PFSK-1 (cell line): ENCODE data around the gene CKAP5.

ENCODE experiments used
- FOXP2 ChIP-seq: optimal IDR thresholded peaks from 2 replicates; pipeline ENCODE3; 2011; ENCODE audit warnings: borderline replicate concordance, control low read depth, inconsistent platforms; ENCODE audit not compliant: insufficient read depth; ENCODE audit errors: extremely low read length, extremely low read depth
- POLR2AphosphoS5 ChIP-seq: IDR thresholded peaks from 2 replicates; pipeline ENCODE4 v1.6.1; 2012; ENCODE audit warnings: low read depth, mild to moderate bottlenecking, control low read depth, low read length, moderate library complexity
- SIN3A ChIP-seq: IDR thresholded peaks from 2 replicates; pipeline ENCODE4 v1.6.1; 2012; ENCODE audit warnings: mild to moderate bottlenecking, low read length, moderate library complexity, borderline replicate concordance; ENCODE audit not compliant: insufficient read depth
- TAF1 ChIP-seq: IDR thresholded peaks from 2 replicates; pipeline ENCODE4 v1.6.1; 2012; ENCODE audit warnings: low read length, control low read depth, borderline replicate concordance; ENCODE audit not compliant: insufficient read depth
- TF ChIP-seq, protein P1 (sequence below), 2 experiments: IDR thresholded peaks; 2 replicates each; pipeline versions ENCODE4 v1.6.1 to v1.8.0; 2011 to 2012; ENCODE audit warnings: low read depth in 2 of 2, low read length in 2 of 2, control low read depth in 1 of 2, inconsistent platforms in 1 of 2, mild to moderate bottlenecking in 1 of 2, moderate library complexity in 1 of 2; ENCODE audit not compliant: insufficient read depth in 1 of 2

CKAP5 gene

DNA sequence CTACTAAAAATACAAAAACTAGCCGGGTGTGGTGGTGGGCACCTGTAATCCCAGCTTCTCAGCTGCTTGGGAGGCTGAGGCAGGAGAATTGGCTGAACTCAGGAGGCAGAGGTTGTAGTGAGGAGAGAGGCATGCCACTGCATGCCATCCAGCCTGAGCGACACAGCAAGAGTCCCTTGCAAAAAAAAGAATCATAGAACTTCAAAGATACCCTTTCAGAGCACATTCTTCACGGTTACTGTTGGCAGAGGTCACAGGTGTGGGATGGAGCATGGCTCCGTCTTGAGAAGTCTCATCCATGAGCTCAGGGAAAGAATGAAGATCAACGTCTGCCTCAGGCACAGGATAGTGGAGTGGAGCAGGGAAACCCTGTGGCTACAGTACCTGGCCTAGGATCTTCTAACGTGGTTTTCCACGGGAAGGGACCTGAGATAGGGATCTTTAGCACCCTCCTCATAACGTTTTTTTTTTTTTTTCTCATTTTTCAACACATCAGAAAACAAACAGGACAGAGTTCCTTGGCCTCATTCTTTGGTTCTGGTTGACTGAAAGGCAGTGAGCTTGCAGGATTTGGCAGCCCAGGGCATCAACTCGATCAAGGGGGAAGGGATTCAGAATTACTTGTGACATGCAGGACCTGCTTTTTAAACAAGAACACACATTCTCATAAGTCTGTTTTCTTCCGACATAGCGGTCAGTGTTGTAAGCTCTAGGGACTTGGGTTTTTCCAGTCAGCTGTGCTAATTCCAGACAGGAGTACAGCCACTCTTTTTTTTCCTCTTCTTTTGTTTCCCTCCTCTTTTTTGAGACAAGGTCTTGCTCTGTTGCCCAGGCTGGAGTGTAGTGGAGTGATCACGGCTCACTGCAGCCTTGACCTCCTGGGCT is 104.2 kb downstream of the CKAP5 start:
- TF ChIP-seq FOXP2 = no peak
- no peak for TF ChIP-seq SIN3A
- TF ChIP-seq, protein P1, sequence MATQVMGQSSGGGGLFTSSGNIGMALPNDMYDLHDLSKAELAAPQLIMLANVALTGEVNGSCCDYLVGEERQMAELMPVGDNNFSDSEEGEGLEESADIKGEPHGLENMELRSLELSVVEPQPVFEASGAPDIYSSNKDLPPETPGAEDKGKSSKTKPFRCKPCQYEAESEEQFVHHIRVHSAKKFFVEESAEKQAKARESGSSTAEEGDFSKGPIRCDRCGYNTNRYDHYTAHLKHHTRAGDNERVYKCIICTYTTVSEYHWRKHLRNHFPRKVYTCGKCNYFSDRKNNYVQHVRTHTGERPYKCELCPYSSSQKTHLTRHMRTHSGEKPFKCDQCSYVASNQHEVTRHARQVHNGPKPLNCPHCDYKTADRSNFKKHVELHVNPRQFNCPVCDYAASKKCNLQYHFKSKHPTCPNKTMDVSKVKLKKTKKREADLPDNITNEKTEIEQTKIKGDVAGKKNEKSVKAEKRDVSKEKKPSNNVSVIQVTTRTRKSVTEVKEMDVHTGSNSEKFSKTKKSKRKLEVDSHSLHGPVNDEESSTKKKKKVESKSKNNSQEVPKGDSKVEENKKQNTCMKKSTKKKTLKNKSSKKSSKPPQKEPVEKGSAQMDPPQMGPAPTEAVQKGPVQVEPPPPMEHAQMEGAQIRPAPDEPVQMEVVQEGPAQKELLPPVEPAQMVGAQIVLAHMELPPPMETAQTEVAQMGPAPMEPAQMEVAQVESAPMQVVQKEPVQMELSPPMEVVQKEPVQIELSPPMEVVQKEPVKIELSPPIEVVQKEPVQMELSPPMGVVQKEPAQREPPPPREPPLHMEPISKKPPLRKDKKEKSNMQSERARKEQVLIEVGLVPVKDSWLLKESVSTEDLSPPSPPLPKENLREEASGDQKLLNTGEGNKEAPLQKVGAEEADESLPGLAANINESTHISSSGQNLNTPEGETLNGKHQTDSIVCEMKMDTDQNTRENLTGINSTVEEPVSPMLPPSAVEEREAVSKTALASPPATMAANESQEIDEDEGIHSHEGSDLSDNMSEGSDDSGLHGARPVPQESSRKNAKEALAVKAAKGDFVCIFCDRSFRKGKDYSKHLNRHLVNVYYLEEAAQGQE (IDR thresholded peaks at IDR 0.05; ENCODE audit: insufficient read depth in 1 of 2, low read depth in 2 of 2, low read length in 2 of 2) = no peak
- TF ChIP-seq TAF1 = no peak
- TF ChIP-seq POLR2AphosphoS5 = no peak

DNA sequence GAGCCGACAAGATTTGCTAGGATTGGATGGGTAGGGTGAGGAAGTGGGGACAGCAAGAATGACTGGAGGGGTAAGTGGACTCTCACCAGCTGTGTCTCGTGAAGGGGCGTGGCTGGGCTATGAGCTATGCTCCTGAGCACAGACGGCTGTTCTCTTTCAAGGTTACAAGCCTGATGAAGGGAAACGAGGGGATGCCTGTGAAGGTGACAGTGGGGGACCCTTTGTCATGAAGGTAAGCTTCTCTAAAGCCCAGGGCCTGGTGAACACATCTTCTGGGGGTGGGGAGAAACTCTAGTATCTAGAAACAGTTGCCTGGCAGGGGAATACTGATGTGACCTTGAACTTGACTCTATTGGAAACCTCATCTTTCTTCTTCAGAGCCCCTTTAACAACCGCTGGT is 107.2 kb downstream of the CKAP5 start:
- TF ChIP-seq POLR2AphosphoS5 (no peak), SIN3A (no peak), FOXP2 (no peak), TAF1 (no peak)
- TF ChIP-seq, protein P1 (IDR thresholded peaks at IDR 0.05; ENCODE audit: insufficient read depth in 1 of 2, low read depth in 2 of 2, low read length in 2 of 2) = no peak

DNA sequence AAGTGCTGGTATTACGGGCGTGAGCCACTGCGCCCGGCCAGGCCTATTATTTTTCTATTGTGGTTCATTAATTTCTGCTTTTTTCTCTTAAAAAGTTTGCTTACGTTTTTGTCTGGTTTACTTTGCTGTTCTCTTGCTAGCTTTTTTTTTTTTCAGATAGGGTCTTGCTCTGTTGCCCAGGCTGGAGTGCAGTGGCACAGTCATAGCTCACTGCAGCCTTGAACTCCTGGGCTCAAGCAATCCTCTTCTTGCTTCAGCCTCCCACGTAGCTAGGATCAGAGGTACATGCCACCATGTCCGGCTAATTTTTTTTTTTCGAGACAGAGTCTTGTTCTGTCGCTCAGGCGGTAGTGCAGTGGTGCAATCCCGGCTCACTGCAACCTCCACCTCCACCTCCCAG is 108.4 kb downstream of the CKAP5 start:
- TF ChIP-seq SIN3A = no peak
- TF ChIP-seq, protein P1 (IDR thresholded peaks at IDR 0.05; ENCODE audit: insufficient read depth in 1 of 2, low read depth in 2 of 2, low read length in 2 of 2) = no peak
- no peak for TF ChIP-seq TAF1
- TF ChIP-seq FOXP2 = no peak
- TF ChIP-seq POLR2AphosphoS5 = no peak

DNA sequence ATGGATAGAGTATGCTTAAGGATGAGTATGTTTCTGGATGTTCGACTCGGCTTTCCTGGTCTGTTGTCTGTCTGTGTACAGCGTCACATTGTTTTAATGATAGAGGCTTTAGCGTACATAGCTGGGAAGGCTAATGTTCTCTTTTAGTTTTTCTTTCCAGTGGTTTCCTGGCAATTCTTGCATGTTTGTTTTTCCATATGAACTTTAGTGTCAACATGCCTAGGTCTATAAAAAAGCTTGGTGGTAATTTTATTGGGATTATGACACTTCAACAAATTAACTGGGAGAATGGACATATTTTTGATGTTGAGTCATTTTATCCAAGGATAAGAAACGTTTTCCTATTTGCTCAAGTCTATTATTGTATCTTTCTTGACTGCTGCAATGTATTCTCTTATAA is 109.5 kb downstream of the CKAP5 start:
- no peak for TF ChIP-seq SIN3A
- TF ChIP-seq, protein P1 (IDR thresholded peaks at IDR 0.05; ENCODE audit: insufficient read depth in 1 of 2, low read depth in 2 of 2, low read length in 2 of 2) = no peak
- TF ChIP-seq FOXP2 = no peak
- TF ChIP-seq TAF1 = no peak
- no peak for TF ChIP-seq POLR2AphosphoS5

DNA sequence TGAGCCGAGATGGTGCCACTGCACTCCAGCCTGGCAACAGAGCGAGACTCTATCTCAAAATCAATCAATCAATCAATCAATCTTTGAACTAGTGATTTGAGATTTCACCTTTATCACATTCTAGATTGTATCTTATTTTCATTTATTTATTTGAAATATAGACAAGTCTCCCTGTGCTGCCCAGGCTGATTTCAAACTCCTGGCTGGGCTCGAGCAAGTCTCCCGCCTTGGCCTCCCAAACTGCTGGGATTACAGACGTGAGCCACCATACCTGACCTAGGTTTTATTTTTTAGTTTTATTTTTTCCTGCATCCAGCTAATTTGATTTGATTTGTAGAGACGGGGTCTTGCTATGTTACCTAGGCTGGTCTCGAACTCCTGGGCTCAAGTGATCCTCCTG is 109.9 kb downstream of the CKAP5 start:
- no peak for TF ChIP-seq SIN3A
- TF ChIP-seq POLR2AphosphoS5 = no peak
- TF ChIP-seq, protein P1 (IDR thresholded peaks at IDR 0.05; ENCODE audit: insufficient read depth in 1 of 2, low read depth in 2 of 2, low read length in 2 of 2) = no peak
- TF ChIP-seq TAF1 = no peak
- no peak for TF ChIP-seq FOXP2
